Purkinje cell (primary cell): ENCODE results near the gene ADIPOR1. TPM values are rescaled to one million over a fixed set of nuclear protein-coding genes. Genes with fewer than 3 reads are reported as not detected.

Experiments
- polyA plus RNA-seq: library from polyadenylated mRNA; unstranded; fragments of >200 nt; fragmentation: Nextera tagmentation; gene quantifications from 2 replicates; pipeline ENCODE4 v1.2.1, GENCODE V29; 2014

Gene ADIPOR1
- 67.0 and 69.0 TPM in 2 replicates for polyA plus RNA-seq

DNA sequence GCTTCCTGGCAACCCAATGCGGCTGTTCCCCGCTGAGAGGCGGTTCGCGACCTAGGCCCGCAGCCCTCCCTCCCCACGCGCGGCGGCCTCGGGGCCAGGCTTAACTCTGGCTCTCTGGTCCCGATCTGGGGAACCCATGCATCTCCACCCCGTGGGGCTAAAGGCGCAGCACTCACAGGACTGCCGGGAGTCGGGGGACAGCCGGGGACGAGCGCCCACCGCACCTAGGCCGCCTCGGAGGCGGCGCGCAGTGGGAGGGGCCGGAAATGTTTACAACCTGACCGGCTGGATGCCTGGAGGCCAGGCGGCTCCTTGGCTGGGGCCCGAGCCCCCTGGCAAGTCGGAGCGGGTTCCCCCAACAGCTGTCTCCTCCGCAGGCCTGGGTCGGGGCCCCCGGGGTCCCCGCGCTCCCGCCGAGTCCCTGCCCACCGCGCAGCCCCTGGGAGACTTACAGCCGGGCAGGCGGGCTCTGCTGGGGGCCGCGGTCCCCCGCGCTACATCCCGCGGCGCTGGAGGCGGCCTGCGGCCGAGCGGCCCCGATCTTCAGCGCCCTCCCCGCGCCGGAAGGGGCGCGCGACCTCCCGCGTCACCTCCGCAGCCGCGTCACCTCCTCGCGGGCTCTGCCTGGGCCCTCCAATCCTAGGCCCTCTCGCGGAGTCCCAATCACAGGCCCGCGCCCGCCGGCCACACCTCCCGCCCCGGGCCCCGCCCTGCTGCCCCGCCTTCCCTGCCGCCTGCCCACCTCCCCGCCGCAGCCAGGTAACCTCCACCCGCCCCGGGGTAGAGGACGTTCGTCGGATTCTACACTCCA, at the start of gene ADIPOR1:
Gene ADIPOR1, minus strand, starts transcription at position 580 of the 811 bp plus-strand sequence. CDS start 7,242 bp downstream, outside the sequence.

GRCh38 chr1:203006948-203007871, 49.1 kb upstream of the ADIPOR1 start, which contains the start of gene TMEM183A:
Gene TMEM183A, plus strand, starts transcription at chr1:203007374. Its CDS starts 92 bp downstream, at chr1:203007466.

GRCh38 chr1:202926581-202927491, 31.3 kb downstream of the ADIPOR1 start, which contains the start of gene KLHL12:
Gene KLHL12, minus strand, starts transcription at chr1:202927234. Its CDS starts 2,072 bp downstream, at chr1:202925162.

Other genes with a start within 250 kb of the ADIPOR1 start
- 21.8 and 30.2 TPM in 2 replicates for gene SYT2, start 247.9 kb downstream of the ADIPOR1 start, polyA plus RNA-seq
- gene KDM5B, start 149.9 kb downstream of the ADIPOR1 start, polyA plus RNA-seq = 13.8 and 17.8 TPM in 2 replicates
- gene PCAT6, start 147.4 kb downstream of the ADIPOR1 start, polyA plus RNA-seq = 0.69 TPM in 1 of 2 replicates, not detected in the other
- gene RABIF, start 69.2 kb downstream of the ADIPOR1 start, polyA plus RNA-seq = 15.4 and 16.3 TPM in 2 replicates
- 55.7 and 60.5 TPM in 2 replicates for gene KLHL12, start 31.1 kb downstream of the ADIPOR1 start, polyA plus RNA-seq
- 80.6 and 117 TPM in 2 replicates for gene CYB5R1, start 8.9 kb upstream of the ADIPOR1 start, polyA plus RNA-seq
- gene TMEM183A, start 49.1 kb upstream of the ADIPOR1 start, polyA plus RNA-seq = 12.0 and 13.0 TPM in 2 replicates
- 0.23 and 0.97 TPM in 2 replicates for gene PPFIA4, start 68.2 kb upstream of the ADIPOR1 start, polyA plus RNA-seq
- gene MYOG, start 127.7 kb upstream of the ADIPOR1 start, polyA plus RNA-seq = not detected in 2 replicates
- 1.4 TPM in 1 of 2 replicates, not detected in the other for gene ADORA1, start 169.4 kb upstream of the ADIPOR1 start, polyA plus RNA-seq
- not detected in 2 replicates for gene MYBPH, start 217.5 kb upstream of the ADIPOR1 start, polyA plus RNA-seq
- gene CHI3L1, start 228.4 kb upstream of the ADIPOR1 start, polyA plus RNA-seq = not detected in 2 replicates